HepG2 (cell line): ENCODE results near the gene SLCO4A1. TPM values are rescaled to one million over a fixed set of nuclear protein-coding genes. Genes with fewer than 3 reads are reported as not detected.

ENCODE experiments used
- CEBPB ChIP-seq: IDR thresholded peaks from 2 replicates; pipeline ENCODE4 v1.6.1; 2011; ENCODE audit warnings: low read depth, low read length, improper control_type of control experiment, borderline replicate concordance
- ETV5 ChIP-seq: IDR thresholded peaks from 2 replicates; pipeline ENCODE4 v1.6.1; 2018; ENCODE audit warnings: missing biosample characterization, missing genetic modification reagents, inconsistent platforms, borderline replicate concordance
- FOXK1 ChIP-seq: sonication (generic); formaldehyde crosslinking; IDR thresholded peaks from 2 replicates; pipeline ENCODE4 v1.4.0; 2020; ENCODE audit warnings: low read depth, missing genetic modification reagents, borderline replicate concordance
- GPN1 ChIP-seq: sonication (generic); formaldehyde crosslinking; IDR thresholded peaks from 2 replicates; pipeline ENCODE4 v1.5.1; 2020; ENCODE audit warnings: missing genetic modification reagents, borderline replicate concordance
- HCFC1 ChIP-seq: fragments of 150-350 bp; IDR thresholded peaks from 2 replicates; pipeline ENCODE4 v1.6.1; 2014; ENCODE audit warnings: low read depth, low read length
- HIVEP1 ChIP-seq: sonication (generic); formaldehyde crosslinking; IDR thresholded peaks from 2 replicates; pipeline ENCODE4 v1.4.0; 2020; ENCODE audit warnings: mild to moderate bottlenecking, missing genetic modification reagents
- HNF4A ChIP-seq: sonication (generic); formaldehyde crosslinking; IDR thresholded peaks from 2 replicates; pipeline ENCODE4 v1.4.0; 2020; ENCODE audit warnings: missing genetic modification reagents
- KLF6 ChIP-seq: IDR thresholded peaks from 2 replicates; pipeline ENCODE4 v1.8.0; 2016; ENCODE audit warnings: missing biosample characterization, missing genetic modification reagents
- SRY ChIP-seq: sonication (generic); formaldehyde crosslinking; IDR thresholded peaks from 2 replicates; pipeline ENCODE4 v1.8.0; 2022; ENCODE audit warnings: mild to moderate bottlenecking, missing genetic modification reagents
- TBX3 ChIP-seq: fragments of 450-650 bp; IDR thresholded peaks from 2 replicates; pipeline ENCODE4 v1.6.1; 2017; ENCODE audit warnings: antibody characterized with exemption, mild to moderate bottlenecking, inconsistent platforms, borderline replicate concordance
- ZBTB1 ChIP-seq: sonication (generic); formaldehyde crosslinking; IDR thresholded peaks from 2 replicates; pipeline ENCODE4 v1.4.0; 2020; ENCODE audit warnings: missing genetic modification reagents, borderline replicate concordance
- ZNF232 ChIP-seq: sonication (generic); formaldehyde crosslinking; IDR thresholded peaks from 2 replicates; pipeline ENCODE4 v1.4.0; 2020; ENCODE audit warnings: missing genetic modification reagents, borderline replicate concordance
- ZNF530 ChIP-seq: sonication (generic); formaldehyde crosslinking; IDR thresholded peaks from 2 replicates; pipeline ENCODE4 v1.5.0; 2020; ENCODE audit warnings: low read depth, mild to moderate bottlenecking, missing genetic modification reagents
- polyA plus RNA-seq, 8 experiments: library from polyadenylated mRNA; depleted of rRNA in 3 of 8; stranded (reverse) in 7 of 8; unstranded in 1 of 8; fragments of >200 nt; fragmentation: Illumina TruSeq in 4 of 8; extraction: Trizol in 4 of 8; gene quantifications; 2 replicates each; pipeline versions ENCODE4 v1.2.1 to v1.2.3, GENCODE V29; 2011 to 2016; ENCODE audit warnings: low read depth in 4 of 8, missing spikeins in 1 of 8, mixed read lengths in 1 of 8; ENCODE audit not compliant: insufficient read depth in 1 of 8
- total RNA-seq, 5 experiments: library from RNA; depleted of rRNA; stranded (reverse); fragments of >200 nt; fragmentation: Illumina TruSeq; extraction: Trizol; gene quantifications; 2 replicates each; pipeline ENCODE4 v1.2.3, GENCODE V29; 2016; ENCODE audit warnings: low read depth in 1 of 5
- TF ChIP-seq, protein P1 (sequence below): sonication (generic); formaldehyde crosslinking; IDR thresholded peaks from 2 replicates; pipeline ENCODE4 v1.5.1; 2020; ENCODE audit warnings: missing genetic modification reagents, mild to moderate bottlenecking, borderline replicate concordance
- TF ChIP-seq, protein P2 (sequence below): sonication (generic); formaldehyde crosslinking; IDR thresholded peaks from 2 replicates; pipeline ENCODE4 v1.9.0; 2021; ENCODE audit warnings: mild to moderate bottlenecking, missing genetic modification reagents
- TF ChIP-seq, protein P3 (sequence below): sonication (generic); formaldehyde crosslinking; IDR thresholded peaks from 2 replicates; pipeline ENCODE4 v1.9.0; 2021; ENCODE audit warnings: missing genetic modification reagents, borderline replicate concordance
- TF ChIP-seq, protein P4 (sequence below): sonication (generic); formaldehyde crosslinking; conservative IDR thresholded peaks from 2 replicates; pipeline ENCODE4 v1.5.0; 2020; ENCODE audit warnings: missing genetic modification reagents

Gene SLCO4A1
- total and polyA plus RNA-seq, 2 of the 13 experiments (the other 11 are each of a cell fraction or from before 2014, with no cell fraction given): 55.5 to 112 TPM

DNA sequence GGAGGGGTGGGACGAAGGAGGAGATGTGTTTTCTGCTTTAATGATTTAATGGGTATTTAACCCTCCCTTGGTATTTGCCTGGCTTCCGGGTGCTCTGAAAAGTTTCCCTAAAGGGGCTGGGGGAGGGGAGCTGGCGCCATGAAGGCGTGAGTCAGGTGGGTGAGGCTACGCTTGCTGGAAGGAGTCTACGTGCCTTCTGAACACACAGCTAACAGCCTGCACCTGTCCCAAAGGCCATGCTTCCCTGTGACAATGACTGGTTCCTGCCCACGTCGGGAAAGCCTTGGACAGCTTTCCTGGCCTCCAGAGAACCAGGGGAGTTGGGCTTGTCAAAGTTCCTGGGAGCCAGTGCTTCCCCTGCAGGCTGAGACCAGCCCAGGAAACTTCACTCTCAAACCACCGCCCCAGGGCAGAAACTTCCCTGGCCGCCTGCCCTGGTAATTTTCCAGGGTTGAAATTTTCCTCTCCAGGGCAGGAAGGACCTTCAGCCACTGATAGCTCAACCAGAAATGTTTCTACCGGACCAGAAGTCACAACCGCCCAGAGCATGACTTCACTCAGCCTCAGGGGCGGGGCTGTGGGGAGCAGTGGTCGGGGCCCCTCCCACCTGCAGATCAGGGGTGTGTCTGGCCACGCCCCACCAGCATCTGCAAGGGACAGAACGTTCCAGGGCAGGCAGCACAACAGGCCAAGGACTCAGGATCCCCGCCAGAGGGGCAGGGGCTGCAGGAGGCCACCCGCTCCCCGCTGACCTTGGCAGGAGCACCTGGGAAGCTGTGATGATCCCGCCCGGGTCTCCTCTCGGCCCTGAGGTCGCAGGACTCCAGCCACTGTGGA, 18.6 kb upstream of the SLCO4A1 start (continued):
- peak; percentile 94 for TF ChIP-seq FOXK1 (CRISPR knock-in tag)
- TF ChIP-seq, protein P1, sequence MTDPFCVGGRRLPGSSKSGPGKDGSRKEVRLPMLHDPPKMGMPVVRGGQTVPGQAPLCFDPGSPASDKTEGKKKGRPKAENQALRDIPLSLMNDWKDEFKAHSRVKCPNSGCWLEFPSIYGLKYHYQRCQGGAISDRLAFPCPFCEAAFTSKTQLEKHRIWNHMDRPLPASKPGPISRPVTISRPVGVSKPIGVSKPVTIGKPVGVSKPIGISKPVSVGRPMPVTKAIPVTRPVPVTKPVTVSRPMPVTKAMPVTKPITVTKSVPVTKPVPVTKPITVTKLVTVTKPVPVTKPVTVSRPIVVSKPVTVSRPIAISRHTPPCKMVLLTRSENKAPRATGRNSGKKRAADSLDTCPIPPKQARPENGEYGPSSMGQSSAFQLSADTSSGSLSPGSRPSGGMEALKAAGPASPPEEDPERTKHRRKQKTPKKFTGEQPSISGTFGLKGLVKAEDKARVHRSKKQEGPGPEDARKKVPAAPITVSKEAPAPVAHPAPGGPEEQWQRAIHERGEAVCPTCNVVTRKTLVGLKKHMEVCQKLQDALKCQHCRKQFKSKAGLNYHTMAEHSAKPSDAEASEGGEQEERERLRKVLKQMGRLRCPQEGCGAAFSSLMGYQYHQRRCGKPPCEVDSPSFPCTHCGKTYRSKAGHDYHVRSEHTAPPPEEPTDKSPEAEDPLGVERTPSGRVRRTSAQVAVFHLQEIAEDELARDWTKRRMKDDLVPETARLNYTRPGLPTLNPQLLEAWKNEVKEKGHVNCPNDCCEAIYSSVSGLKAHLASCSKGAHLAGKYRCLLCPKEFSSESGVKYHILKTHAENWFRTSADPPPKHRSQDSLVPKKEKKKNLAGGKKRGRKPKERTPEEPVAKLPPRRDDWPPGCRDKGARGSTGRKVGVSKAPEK: peak; percentile 82; the same call in 1 of the 2 replicates
- no peak for TF ChIP-seq ZNF530 (CRISPR knock-in tag)
- no peak for TF ChIP-seq HCFC1
- TF ChIP-seq HIVEP1: peak; percentile 81
- TF ChIP-seq, protein P2, sequence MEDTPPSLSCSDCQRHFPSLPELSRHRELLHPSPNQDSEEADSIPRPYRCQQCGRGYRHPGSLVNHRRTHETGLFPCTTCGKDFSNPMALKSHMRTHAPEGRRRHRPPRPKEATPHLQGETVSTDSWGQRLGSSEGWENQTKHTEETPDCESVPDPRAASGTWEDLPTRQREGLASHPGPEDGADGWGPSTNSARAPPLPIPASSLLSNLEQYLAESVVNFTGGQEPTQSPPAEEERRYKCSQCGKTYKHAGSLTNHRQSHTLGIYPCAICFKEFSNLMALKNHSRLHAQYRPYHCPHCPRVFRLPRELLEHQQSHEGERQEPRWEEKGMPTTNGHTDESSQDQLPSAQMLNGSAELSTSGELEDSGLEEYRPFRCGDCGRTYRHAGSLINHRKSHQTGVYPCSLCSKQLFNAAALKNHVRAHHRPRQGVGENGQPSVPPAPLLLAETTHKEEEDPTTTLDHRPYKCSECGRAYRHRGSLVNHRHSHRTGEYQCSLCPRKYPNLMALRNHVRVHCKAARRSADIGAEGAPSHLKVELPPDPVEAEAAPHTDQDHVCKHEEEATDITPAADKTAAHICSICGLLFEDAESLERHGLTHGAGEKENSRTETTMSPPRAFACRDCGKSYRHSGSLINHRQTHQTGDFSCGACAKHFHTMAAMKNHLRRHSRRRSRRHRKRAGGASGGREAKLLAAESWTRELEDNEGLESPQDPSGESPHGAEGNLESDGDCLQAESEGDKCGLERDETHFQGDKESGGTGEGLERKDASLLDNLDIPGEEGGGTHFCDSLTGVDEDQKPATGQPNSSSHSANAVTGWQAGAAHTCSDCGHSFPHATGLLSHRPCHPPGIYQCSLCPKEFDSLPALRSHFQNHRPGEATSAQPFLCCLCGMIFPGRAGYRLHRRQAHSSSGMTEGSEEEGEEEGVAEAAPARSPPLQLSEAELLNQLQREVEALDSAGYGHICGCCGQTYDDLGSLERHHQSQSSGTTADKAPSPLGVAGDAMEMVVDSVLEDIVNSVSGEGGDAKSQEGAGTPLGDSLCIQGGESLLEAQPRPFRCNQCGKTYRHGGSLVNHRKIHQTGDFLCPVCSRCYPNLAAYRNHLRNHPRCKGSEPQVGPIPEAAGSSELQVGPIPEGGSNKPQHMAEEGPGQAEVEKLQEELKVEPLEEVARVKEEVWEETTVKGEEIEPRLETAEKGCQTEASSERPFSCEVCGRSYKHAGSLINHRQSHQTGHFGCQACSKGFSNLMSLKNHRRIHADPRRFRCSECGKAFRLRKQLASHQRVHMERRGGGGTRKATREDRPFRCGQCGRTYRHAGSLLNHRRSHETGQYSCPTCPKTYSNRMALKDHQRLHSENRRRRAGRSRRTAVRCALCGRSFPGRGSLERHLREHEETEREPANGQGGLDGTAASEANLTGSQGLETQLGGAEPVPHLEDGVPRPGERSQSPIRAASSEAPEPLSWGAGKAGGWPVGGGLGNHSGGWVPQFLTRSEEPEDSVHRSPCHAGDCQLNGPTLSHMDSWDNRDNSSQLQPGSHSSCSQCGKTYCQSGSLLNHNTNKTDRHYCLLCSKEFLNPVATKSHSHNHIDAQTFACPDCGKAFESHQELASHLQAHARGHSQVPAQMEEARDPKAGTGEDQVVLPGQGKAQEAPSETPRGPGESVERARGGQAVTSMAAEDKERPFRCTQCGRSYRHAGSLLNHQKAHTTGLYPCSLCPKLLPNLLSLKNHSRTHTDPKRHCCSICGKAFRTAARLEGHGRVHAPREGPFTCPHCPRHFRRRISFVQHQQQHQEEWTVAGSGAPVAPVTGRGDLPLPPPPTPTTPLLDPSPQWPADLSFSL (CRISPR knock-in tag): no peak
- peak; percentile 59; the same call in 1 of the 2 replicates for TF ChIP-seq TBX3
- TF ChIP-seq ZNF232 (CRISPR knock-in tag): peak; percentile 88; the same call in 1 of the 2 replicates
- TF ChIP-seq HNF4A: peak; percentile 63
- TF ChIP-seq, protein P3, sequence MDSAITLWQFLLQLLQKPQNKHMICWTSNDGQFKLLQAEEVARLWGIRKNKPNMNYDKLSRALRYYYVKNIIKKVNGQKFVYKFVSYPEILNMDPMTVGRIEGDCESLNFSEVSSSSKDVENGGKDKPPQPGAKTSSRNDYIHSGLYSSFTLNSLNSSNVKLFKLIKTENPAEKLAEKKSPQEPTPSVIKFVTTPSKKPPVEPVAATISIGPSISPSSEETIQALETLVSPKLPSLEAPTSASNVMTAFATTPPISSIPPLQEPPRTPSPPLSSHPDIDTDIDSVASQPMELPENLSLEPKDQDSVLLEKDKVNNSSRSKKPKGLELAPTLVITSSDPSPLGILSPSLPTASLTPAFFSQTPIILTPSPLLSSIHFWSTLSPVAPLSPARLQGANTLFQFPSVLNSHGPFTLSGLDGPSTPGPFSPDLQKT (CRISPR knock-in tag): no peak
- no peak for TF ChIP-seq GPN1 (CRISPR knock-in tag)
- no peak for TF ChIP-seq SRY (CRISPR knock-in tag)
- TF ChIP-seq ETV5 (CRISPR knock-in tag): peak; percentile 81
- TF ChIP-seq CEBPB: no peak
- no peak for TF ChIP-seq ZBTB1
- TF ChIP-seq, protein P4, sequence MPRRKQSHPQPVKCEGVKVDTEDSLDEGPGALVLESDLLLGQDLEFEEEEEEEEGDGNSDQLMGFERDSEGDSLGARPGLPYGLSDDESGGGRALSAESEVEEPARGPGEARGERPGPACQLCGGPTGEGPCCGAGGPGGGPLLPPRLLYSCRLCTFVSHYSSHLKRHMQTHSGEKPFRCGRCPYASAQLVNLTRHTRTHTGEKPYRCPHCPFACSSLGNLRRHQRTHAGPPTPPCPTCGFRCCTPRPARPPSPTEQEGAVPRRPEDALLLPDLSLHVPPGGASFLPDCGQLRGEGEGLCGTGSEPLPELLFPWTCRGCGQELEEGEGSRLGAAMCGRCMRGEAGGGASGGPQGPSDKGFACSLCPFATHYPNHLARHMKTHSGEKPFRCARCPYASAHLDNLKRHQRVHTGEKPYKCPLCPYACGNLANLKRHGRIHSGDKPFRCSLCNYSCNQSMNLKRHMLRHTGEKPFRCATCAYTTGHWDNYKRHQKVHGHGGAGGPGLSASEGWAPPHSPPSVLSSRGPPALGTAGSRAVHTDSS (CRISPR knock-in tag): no peak
- peak; percentile 86; the same call in 1 of the 2 replicates for TF ChIP-seq KLF6 (CRISPR knock-in tag)
